ENCODE measurements around the gene PDCD7. TPM values are rescaled to one million over a fixed set of nuclear protein-coding genes. Genes with fewer than 3 reads are reported as not detected.

PDCD7 gene, protein sequence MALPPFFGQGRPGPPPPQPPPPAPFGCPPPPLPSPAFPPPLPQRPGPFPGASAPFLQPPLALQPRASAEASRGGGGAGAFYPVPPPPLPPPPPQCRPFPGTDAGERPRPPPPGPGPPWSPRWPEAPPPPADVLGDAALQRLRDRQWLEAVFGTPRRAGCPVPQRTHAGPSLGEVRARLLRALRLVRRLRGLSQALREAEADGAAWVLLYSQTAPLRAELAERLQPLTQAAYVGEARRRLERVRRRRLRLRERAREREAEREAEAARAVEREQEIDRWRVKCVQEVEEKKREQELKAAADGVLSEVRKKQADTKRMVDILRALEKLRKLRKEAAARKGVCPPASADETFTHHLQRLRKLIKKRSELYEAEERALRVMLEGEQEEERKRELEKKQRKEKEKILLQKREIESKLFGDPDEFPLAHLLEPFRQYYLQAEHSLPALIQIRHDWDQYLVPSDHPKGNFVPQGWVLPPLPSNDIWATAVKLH
- total RNA-seq, result 19.2 TPM

DNA sequence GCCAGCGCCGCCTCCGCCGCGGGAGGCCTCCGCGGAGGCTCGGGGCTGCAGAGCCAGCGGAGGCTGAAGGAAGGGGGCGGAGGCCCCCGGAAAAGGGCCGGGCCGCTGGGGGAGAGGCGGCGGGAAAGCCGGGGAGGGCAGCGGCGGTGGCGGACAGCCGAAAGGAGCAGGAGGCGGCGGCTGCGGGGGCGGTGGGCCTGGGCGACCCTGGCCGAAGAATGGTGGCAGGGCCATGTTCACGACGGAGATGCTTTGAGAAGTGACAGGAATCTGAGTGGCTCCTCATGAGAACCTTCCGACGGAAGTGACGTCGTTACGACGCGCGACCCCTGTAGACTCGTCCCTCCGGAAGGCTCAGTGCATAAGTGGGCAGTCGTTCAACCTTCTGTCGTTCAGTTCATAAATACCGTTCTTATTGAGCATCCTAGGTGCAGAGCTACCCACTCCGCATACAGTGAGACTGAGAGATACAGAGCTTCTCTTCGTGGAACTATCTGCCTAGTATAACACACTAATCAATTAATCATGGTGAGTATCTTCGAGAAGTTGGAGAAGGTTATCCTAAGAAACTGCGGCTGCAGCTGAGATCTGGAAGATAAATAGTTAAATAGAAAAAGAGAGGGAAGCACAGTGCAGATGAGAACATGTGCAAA lies at the start of gene PDCD7:
Gene PDCD7 (minus strand): TSS at position 261 of the 653 bp plus-strand sequence. CDS start 27 bp downstream, at position 234.

GRCh38 chr15:65115086-65115485 lies 18.5 kb downstream of the PDCD7 start, which contains the start of gene UBAP1L:
UBAP1L (minus strand) TSS chr15:65115200; CDS start chr15:65106215, 8,985 bp downstream.

DNA sequence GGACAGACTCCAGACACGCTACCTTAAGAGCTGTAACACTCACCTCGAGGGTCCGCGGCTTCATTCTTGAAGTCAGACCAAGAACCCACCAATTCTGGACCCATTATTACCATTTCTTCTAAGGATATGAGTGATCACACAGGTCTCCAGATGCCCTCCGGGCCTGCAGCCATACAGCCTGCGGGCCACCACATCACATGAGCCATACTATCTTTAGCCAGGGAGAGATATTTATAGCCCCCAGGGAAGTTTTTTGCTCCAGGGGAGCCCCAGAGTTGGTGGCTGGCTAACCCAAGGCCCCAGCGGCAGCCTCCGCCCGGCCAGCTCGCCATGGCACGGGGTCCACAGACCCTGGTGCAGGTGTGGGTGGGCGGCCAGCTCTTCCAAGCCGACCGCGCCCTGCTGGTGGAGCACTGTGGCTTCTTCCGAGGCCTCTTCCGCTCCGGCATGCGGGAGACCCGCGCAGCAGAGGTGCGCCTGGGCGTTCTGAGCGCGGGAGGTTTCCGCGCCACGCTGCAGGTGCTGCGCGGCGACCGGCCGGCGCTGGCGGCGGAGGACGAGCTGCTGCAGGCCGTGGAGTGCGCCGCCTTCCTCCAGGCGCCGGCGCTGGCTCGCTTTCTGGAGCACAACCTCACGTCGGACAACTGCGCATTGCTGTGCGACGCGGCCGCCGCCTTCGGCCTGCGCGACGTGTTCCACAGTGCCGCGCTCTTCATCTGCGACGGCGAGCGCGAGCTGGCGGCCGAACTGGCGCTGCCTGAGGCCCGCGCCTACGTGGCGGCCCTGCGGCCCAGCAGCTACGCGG lies 56.9 kb downstream of the PDCD7 start, which contains the start of gene KBTBD13:
Gene KBTBD13 (plus strand): TSS at position 261 of the 805 bp plus-strand sequence. CDS start 70 bp downstream, at position 331.

DNA sequence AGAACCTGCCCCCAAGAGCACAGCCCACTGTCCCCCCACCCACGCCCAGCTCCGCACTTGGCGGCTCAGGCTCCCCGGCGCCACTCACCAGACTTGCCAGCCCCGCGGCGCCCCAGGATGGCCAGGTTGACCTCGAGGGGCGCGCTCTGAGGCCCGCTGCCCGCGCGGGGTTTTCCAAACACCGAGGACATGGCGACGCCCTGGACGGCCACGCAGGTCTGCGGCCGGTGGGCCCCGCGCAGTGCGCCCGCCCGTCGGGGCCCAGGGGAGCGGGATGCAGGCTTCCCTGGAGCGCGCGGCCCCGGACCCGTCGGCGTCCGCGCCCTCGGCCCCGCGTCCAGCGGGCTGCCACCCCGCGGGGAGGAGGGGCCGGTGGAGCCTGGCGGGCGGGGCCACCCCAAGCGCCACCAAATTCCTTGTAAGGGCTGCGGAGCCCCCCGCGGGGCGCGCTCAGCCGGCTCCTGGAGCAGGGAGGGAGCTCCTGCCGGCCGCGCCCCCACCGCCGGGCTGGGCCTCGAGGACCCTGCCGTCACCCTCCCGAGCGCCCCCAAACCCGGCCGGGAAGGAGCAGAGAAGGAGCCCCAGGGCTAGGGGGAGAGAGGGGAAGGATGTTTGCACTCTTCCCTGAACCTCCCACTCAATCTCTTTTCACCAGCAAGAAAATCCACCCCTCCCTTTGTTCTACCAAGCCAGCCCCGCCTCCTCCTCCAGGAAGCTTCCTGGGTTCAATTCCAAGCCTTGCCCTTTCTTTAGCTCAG lies 65.8 kb downstream of the PDCD7 start, which contains the start of gene RASL12:
Gene RASL12 (minus strand): TSS at position 347 of the 758 bp plus-strand sequence. CDS start 156 bp downstream, at position 191.

Small RNAs within 50 kb of the gene (small RNA-seq; reads per million reads assigned to genes)
- not detected for gene AC013553.1 (ENCODE audit: low replicate concordance)

Other genes with a start within 250 kb of the PDCD7 start
- gene ANKDD1A, start 221.9 kb downstream of the PDCD7 start, total RNA-seq, result 6.9 TPM
- gene SPG21, start 143.9 kb downstream of the PDCD7 start, total RNA-seq, result 79.1 TPM
- 12.8 TPM for gene MTFMT, start 104.2 kb downstream of the PDCD7 start, total RNA-seq
- 1.5 TPM for gene SLC51B, start 88.4 kb downstream of the PDCD7 start, total RNA-seq
- gene RASL12, start 65.8 kb downstream of the PDCD7 start, total RNA-seq, result 12.6 TPM
- gene KBTBD13, start 57.1 kb downstream of the PDCD7 start, total RNA-seq, result 1.2 TPM
- gene UBAP1L, start 18.6 kb downstream of the PDCD7 start, total RNA-seq, result 5.6 TPM
- 48.5 TPM for gene CLPX, start 51.5 kb upstream of the PDCD7 start, total RNA-seq
- 9.8 TPM for gene CILP, start 77.7 kb upstream of the PDCD7 start, total RNA-seq
- 8.8 TPM for gene PARP16, start 153.1 kb upstream of the PDCD7 start, total RNA-seq
- gene RNU5A-1, start 162.2 kb upstream of the PDCD7 start, total RNA-seq, result not detected
- gene RNU5B-1, start 170.9 kb upstream of the PDCD7 start, total RNA-seq, result not detected
- gene IGDCC3, start 244.2 kb upstream of the PDCD7 start, total RNA-seq, result 4.1 TPM

Measured in metanephros (tissue), 2 donors.